GM12878 (cell line): ENCODE measurements around the gene POP7. TPM values are rescaled to one million over a fixed set of nuclear protein-coding genes. Genes with fewer than 3 reads are reported as not detected.

Experiments used
- BMI1 ChIP-seq: fragments of 450-650 bp; IDR thresholded peaks from 2 replicates; pipeline ENCODE4 v1.6.1; 2016; ENCODE audit warnings: mild to moderate bottlenecking, moderate library complexity, borderline replicate concordance
- CTCF ChIP-seq, 3 experiments: IDR thresholded peaks in 2 of 3; conservative IDR thresholded peaks in 1 of 3; 2 replicates each; pipeline ENCODE4 v1.5.1; 2011; ENCODE audit warnings: low read depth in 3 of 3, low read length in 3 of 3, mild to moderate bottlenecking in 3 of 3, control low read depth in 2 of 3, moderate library complexity in 2 of 3, inconsistent platforms in 1 of 3, mixed read lengths in 1 of 3; ENCODE audit not compliant: control insufficient read depth in 2 of 3, insufficient read depth in 1 of 3; ENCODE audit errors: extremely low read depth in 1 of 3
- E4F1 ChIP-seq: fragments of 450-650 bp; IDR thresholded peaks from 2 replicates; pipeline ENCODE4 v1.6.1; 2018; ENCODE audit warnings: borderline replicate concordance, mild to moderate bottlenecking; ENCODE audit not compliant: partially characterized antibody
- ELK1 ChIP-seq: IDR thresholded peaks from 2 replicates; pipeline ENCODE4 v1.6.1; 2012; ENCODE audit warnings: low read depth, low read length, improper control_type of control experiment
- MEF2B ChIP-seq: fragments of 450-650 bp; IDR thresholded peaks from 2 replicates; pipeline ENCODE4 v1.6.1; 2018; ENCODE audit warnings: mild to moderate bottlenecking, moderate library complexity; ENCODE audit not compliant: partially characterized antibody, poor library complexity, severe bottlenecking
- MXI1 ChIP-seq: fragments of 150-350 bp; IDR thresholded peaks from 2 replicates; pipeline ENCODE4 v1.6.1; 2011; ENCODE audit warnings: low read depth, mild to moderate bottlenecking, inconsistent platforms, low read length, improper control_type of control experiment
- NFIC ChIP-seq: IDR thresholded peaks from 2 replicates; pipeline ENCODE4 v1.6.1; 2012; ENCODE audit warnings: low read depth, mild to moderate bottlenecking, inconsistent platforms, low read length, moderate library complexity
- NR2C2 ChIP-seq: IDR thresholded peaks from 2 replicates; pipeline ENCODE4 v1.6.1; 2011; ENCODE audit warnings: borderline replicate concordance, low read depth; ENCODE audit not compliant: control insufficient read depth, insufficient read length
- NR2F1 ChIP-seq: fragments of 450-650 bp; conservative IDR thresholded peaks from 2 replicates; pipeline ENCODE4 v1.6.1; 2017; ENCODE audit warnings: mild to moderate bottlenecking
- PAX5 ChIP-seq: IDR thresholded peaks from 2 replicates; pipeline ENCODE4 v1.6.1; 2011; ENCODE audit warnings: low read depth, low read length, borderline replicate concordance
- RELB ChIP-seq: fragments of 450-650 bp; IDR thresholded peaks from 2 replicates; pipeline ENCODE4 v1.6.1; 2017; ENCODE audit warnings: low read depth, mild to moderate bottlenecking, moderate library complexity
- SKIL ChIP-seq: fragments of 450-650 bp; IDR thresholded peaks from 2 replicates; pipeline ENCODE4 v1.6.1; 2017; ENCODE audit warnings: mild to moderate bottlenecking, low read depth, inconsistent platforms; ENCODE audit not compliant: poor library complexity, severe bottlenecking
- SMAD1 ChIP-seq: fragments of 450-650 bp; IDR thresholded peaks from 2 replicates; pipeline ENCODE4 v1.6.1; 2018; ENCODE audit warnings: mild to moderate bottlenecking, low read depth; ENCODE audit not compliant: partially characterized antibody
- SMC3 ChIP-seq: IDR thresholded peaks from 2 replicates; pipeline ENCODE4 v1.6.1; 2011; ENCODE audit warnings: low read length, improper control_type of control experiment, borderline replicate concordance
- STAT3 ChIP-seq: IDR thresholded peaks from 2 replicates; pipeline ENCODE4 v1.6.1; 2011; ENCODE audit warnings: low read depth, low read length, improper control_type of control experiment
- USF1 ChIP-seq: IDR thresholded peaks from 2 replicates; pipeline ENCODE4 v1.6.1; 2011; ENCODE audit warnings: borderline replicate concordance, low read depth, mild to moderate bottlenecking, moderate library complexity, mixed read lengths, low read length; ENCODE audit not compliant: insufficient read depth; ENCODE audit errors: extremely low read length
- ZBED1 ChIP-seq: IDR thresholded peaks from 2 replicates; pipeline ENCODE4 v1.6.1; 2016; ENCODE audit warnings: borderline replicate concordance
- polyA plus RNA-seq, 11 experiments: library from polyadenylated mRNA; depleted of rRNA in 4 of 11; unstranded in 6 of 11; stranded (reverse) in 5 of 11; fragments of >200 nt; fragmentation: Nextera tagmentation in 4 of 11; fragmentation: Illumina TruSeq in 1 of 11; extraction: Ambion mirVana in 4 of 11; extraction: Trizol in 1 of 11; gene quantifications; 1 replicate in 1 of 11; 2 replicates in 10 of 11; pipeline versions ENCODE4 v1.2.1 to v1.2.3, GENCODE V29; 2011 to 2016; ENCODE audit warnings: inconsistent platforms in 2 of 11, missing spikeins in 2 of 11, low read depth in 1 of 11
- total RNA-seq, 4 experiments: library from RNA; depleted of rRNA in 3 of 4; stranded (reverse); fragments of >200 nt in 3 of 4; fragmentation: Illumina TruSeq in 1 of 4; extraction: Trizol in 1 of 4; gene quantifications; 2 replicates each; pipeline versions ENCODE4 v1.2.1 to v1.2.3, GENCODE V29; 2013 to 2021

POP7 gene
- total and polyA plus RNA-seq, 10 of the 15 experiments (the other 5 are each of a cell fraction or from before 2014, with no cell fraction given), result 12.1 to 148 (median 51.7) TPM

- TF ChIP-seq E4F1 (peak; percentile 71), ZBED1 (no peak), USF1 (peak; percentile 94), ELK1 (0 out of 2 replicates have a peak, but pooled peaks have one; percentile 37), NFIC (no peak), SMC3 (no peak), NR2C2 (no peak), MEF2B (peak; percentile 75), CTCF (IDR thresholded peaks at IDR 0.05 in 2 of 3, conservative IDR thresholded peaks at IDR 0.05 in 1 of 3; ENCODE audit: control insufficient read depth in 2 of 3, extremely low read depth in 1 of 3, insufficient read depth in 1 of 3, low read depth in 3 of 3, low read length in 3 of 3) (no peak), RELB (peak; percentile 95), BMI1 (no peak), STAT3 (no peak), MXI1 (0 out of 2 replicates have a peak, but pooled peaks have one; percentile 31), PAX5 (no peak), SMAD1 (no peak), NR2F1 (peak; percentile 86), SKIL (peak; percentile 97)
These were observed 32.5 kb upstream of the POP7 start, which contains the start of gene GNB2 (continued) for GRCh38 chr7:100673302-100673941.
